Retinal pigment epithelial cell (primary cell): ENCODE data around the gene TM9SF2.

Experiments
- DNase-seq: peaks from one replicate; pipeline ENCODE4 v3.0.0-alpha.2; 2010; ENCODE audit warnings: low read depth
- H3K4me3 ChIP-seq: 2 replicates; pipeline ENCODE4 v1.5.1; 2011; ENCODE audit warnings: mild to moderate bottlenecking, low read length, control low read depth, moderate library complexity
- CTCF ChIP-seq: conservative IDR thresholded peaks from 2 replicates; pipeline ENCODE4 v1.5.1; 2011; ENCODE audit warnings: low read depth, low read length, control low read depth, inconsistent platforms

The TM9SF2 gene

GRCh38 chr13:99580500-99581268 lies 79.4 kb downstream of the TM9SF2 start:
- TF ChIP-seq CTCF: no peak
- DNase-seq: no peak
- no peak overlapping the region for H3K4me3 ChIP-seq

GRCh38 chr13:99582511-99582910 lies 81.2 kb downstream of the TM9SF2 start:
- TF ChIP-seq CTCF: no peak

GRCh38 chr13:99585609-99586008 lies 84.3 kb downstream of the TM9SF2 start:
- no peak for TF ChIP-seq CTCF
- no peak overlapping the region for H3K4me3 ChIP-seq
- DNase-seq: peak; percentile 32

More at GRCh38 chr13:99582511-99582910, 81.2 kb downstream of the TM9SF2 start:
- DNase-seq: no peak
- no peak overlapping the region for H3K4me3 ChIP-seq

- no peak for DNase-seq
- no peak for TF ChIP-seq CTCF
- no peak overlapping the region for H3K4me3 ChIP-seq
These were observed 85.7 kb downstream of the TM9SF2 start for GRCh38 chr13:99587021-99587420.

GRCh38 chr13:99587893-99588606 lies 86.8 kb downstream of the TM9SF2 start:
- TF ChIP-seq CTCF: no peak
- H3K4me3 ChIP-seq: no peak overlapping the region
- DNase-seq: no peak

GRCh38 chr13:99589575-99589974 lies 88.3 kb downstream of the TM9SF2 start:
- H3K4me3 ChIP-seq: no peak overlapping the region
- no peak for TF ChIP-seq CTCF
- no peak for DNase-seq

- DNase-seq: no peak
- no peak for TF ChIP-seq CTCF
- H3K4me3 ChIP-seq: no peak overlapping the region
These were observed 89.3 kb downstream of the TM9SF2 start for GRCh38 chr13:99590519-99591011.
